IMR-90 (cell line): ENCODE data around the gene TIPIN. TPM values are rescaled to one million over a fixed set of nuclear protein-coding genes. Genes with fewer than 3 reads are reported as not detected.

Experiments used
- ATAC-seq: fragments of 200-7000 bp; cut with Tn5 transposase; 2 replicates; pipeline ENCODE4 v1.9.1; 2020; ENCODE audit warnings: low read depth, mild to moderate bottlenecking, moderate library complexity
- BruUV-seq: library from RNA; stranded (reverse); fragments of 400-500 nt; replicated peaks from 2 replicates; lab custom pipeline; 2021; lab: Mats Ljungman, UMichigan
- CTCF ChIA-PET: fragments of 300-600 bp; formaldehyde crosslinking; extraction: SDS; loops from one replicate; lab custom pipeline; 2021; ENCODE audit warnings: antibody characterized with exemption; lab: Yijun Ruan, JAX
- POLR2A ChIA-PET: fragments of 300-600 bp; sonication (Branson Sonifier 250); formaldehyde crosslinking; loops from one replicate; lab custom pipeline; 2022; ENCODE audit warnings: antibody characterized with exemption; ENCODE audit not compliant: unreplicated experiment; lab: Charles Lee
- DNase-seq: peaks from one replicate; pipeline ENCODE4 v3.0.0; 2013
- H2AFZ ChIP-seq: replicated peaks from 2 replicates; pipeline ENCODE3; 2013; ENCODE audit warnings: low read length, mild to moderate bottlenecking; ENCODE audit not compliant: poor library complexity
- H2AK5ac ChIP-seq: 2 replicates; pipeline ENCODE4 v1.6.1; 2013; ENCODE audit warnings: low read depth, low read length, inconsistent platforms
- H2AK9ac ChIP-seq: replicated peaks from 2 replicates; pipeline ENCODE3; 2013; ENCODE audit warnings: mild to moderate bottlenecking, low read depth, low read length, moderate library complexity; ENCODE audit not compliant: poor library complexity
- H2BK120ac ChIP-seq: 2 replicates; pipeline ENCODE4 v1.6.1; 2013; ENCODE audit warnings: low read depth, low read length, inconsistent platforms
- H2BK15ac ChIP-seq: 3 replicates; pipeline ENCODE4 v1.6.1; 2013; ENCODE audit warnings: low read depth, low read length, inconsistent platforms
- H2BK20ac ChIP-seq: 2 replicates; pipeline ENCODE4 v1.6.1; 2013; ENCODE audit warnings: low read depth, mild to moderate bottlenecking, inconsistent platforms, low read length, moderate library complexity
- H2BK5ac ChIP-seq: 2 replicates; pipeline ENCODE4 v1.6.1; 2013; ENCODE audit warnings: mild to moderate bottlenecking, low read depth, low read length, inconsistent platforms; ENCODE audit not compliant: poor library complexity, severe bottlenecking
- H3K14ac ChIP-seq: replicated peaks from 2 replicates; pipeline ENCODE4 v1.6.1; 2013; ENCODE audit warnings: low read depth, low read length, inconsistent platforms
- H3K18ac ChIP-seq: 2 replicates; pipeline ENCODE4 v1.6.1; 2013; ENCODE audit warnings: low read depth, low read length, control low read depth
- H3K23ac ChIP-seq: 2 replicates; pipeline ENCODE4 v1.6.1; 2013; ENCODE audit warnings: low read depth, low read length, inconsistent platforms
- H3K27ac ChIP-seq: 2 replicates; pipeline ENCODE4 v1.5.1; 2013; ENCODE audit warnings: mild to moderate bottlenecking, control low read depth, low read length; ENCODE audit not compliant: insufficient read depth
- H3K27me3 ChIP-seq: 2 replicates; pipeline ENCODE4 v1.6.1; 2013; ENCODE audit warnings: low read length; ENCODE audit not compliant: control insufficient read depth, insufficient read depth
- H3K36me3 ChIP-seq: 2 replicates; pipeline ENCODE4 v1.6.1; 2013; ENCODE audit warnings: low read length, mixed read lengths; ENCODE audit not compliant: control insufficient read depth, insufficient read depth
- H3K4ac ChIP-seq: 2 replicates; pipeline ENCODE4 v1.6.1; 2013; ENCODE audit warnings: low read depth, low read length, inconsistent platforms
- H3K4me1 ChIP-seq: 2 replicates; pipeline ENCODE4 v1.6.1; 2013; ENCODE audit warnings: low read length, mixed read lengths; ENCODE audit not compliant: control insufficient read depth, insufficient read depth
- H3K4me2 ChIP-seq: 2 replicates; pipeline ENCODE4 v1.6.1; 2013; ENCODE audit warnings: low read depth, mild to moderate bottlenecking, control low read depth, low read length, moderate library complexity
- H3K4me3 ChIP-seq: 2 replicates; pipeline ENCODE4 v1.5.1; 2013; ENCODE audit warnings: low read depth, mild to moderate bottlenecking, control low read depth, low read length, moderate library complexity; ENCODE audit not compliant: insufficient read depth
- H3K56ac ChIP-seq: 2 replicates; pipeline ENCODE4 v1.6.1; 2013; ENCODE audit warnings: low read length, inconsistent platforms; ENCODE audit not compliant: insufficient read depth; ENCODE audit errors: extremely low read depth
- H3K79me1 ChIP-seq, 2 experiments: 2 replicates each; pipeline ENCODE4 v1.6.1; 2013; ENCODE audit warnings: low read length in 2 of 2, inconsistent platforms in 1 of 2, low read depth in 1 of 2
- H3K9ac ChIP-seq: 2 replicates; pipeline ENCODE4 v1.6.1; 2013; ENCODE audit warnings: low read depth, low read length, control low read depth
- H3K9me1 ChIP-seq: 2 replicates; pipeline ENCODE4 v1.6.1; 2013; ENCODE audit warnings: low read length, inconsistent platforms; ENCODE audit not compliant: insufficient read depth
- H3K9me3 ChIP-seq: 2 replicates; pipeline ENCODE4 v1.6.1; 2013; ENCODE audit warnings: low read length; ENCODE audit not compliant: control insufficient read depth, insufficient read depth
- H4K20me1 ChIP-seq: 2 replicates; pipeline ENCODE4 v1.6.1; 2013; ENCODE audit warnings: low read length, inconsistent platforms; ENCODE audit not compliant: insufficient read depth
- H4K5ac ChIP-seq: 2 replicates; pipeline ENCODE4 v1.6.1; 2013; ENCODE audit warnings: mild to moderate bottlenecking, low read depth, low read length, control low read depth
- H4K8ac ChIP-seq, 2 experiments: 2 replicates each; pipeline ENCODE4 v1.6.1; 2013; ENCODE audit warnings: low read depth in 2 of 2, low read length in 2 of 2, control low read depth in 1 of 2, inconsistent platforms in 1 of 2
- H4K91ac ChIP-seq: 2 replicates; pipeline ENCODE4 v1.6.1; 2013; ENCODE audit warnings: low read depth, low read length, inconsistent platforms; ENCODE audit not compliant: insufficient read depth
- BHLHE40 ChIP-seq: fragments of 150-350 bp; IDR thresholded peaks from 2 replicates; pipeline ENCODE4 v1.6.1; 2016; ENCODE audit warnings: mild to moderate bottlenecking, low read depth, low read length
- CHD1 ChIP-seq: IDR thresholded peaks from 2 replicates; pipeline ENCODE4 v1.6.1; 2012; ENCODE audit warnings: low read depth, low read length, improper control_type of control experiment
- WGBS, 2 experiments: methylation state at CpG; one replicate each; pipeline versions ENCODE4 v1.1.5 to v1.1.7; 2013; ENCODE audit warnings: missing lambda C conversion rate in 2 of 2; ENCODE audit not compliant: insufficient read length in 1 of 2; ENCODE audit errors: extremely low coverage in 2 of 2; 5-methylcytosine and 5-hydroxymethylcytosine counted together
- dilution Hi-C: fragments of 300-500 bp; cut with HindIII; formaldehyde crosslinking; loops from one replicate; pipeline ENCODE4 v1.14.3; 2018; ENCODE audit warnings: low sequenced_read_pairs; ENCODE audit not compliant: unreplicated experiment
- in situ Hi-C: fragments of 300-500 bp; cut with MboI; formaldehyde crosslinking; loops from 3 replicates; pipeline ENCODE4 v1.14.3; 2019; ENCODE audit warnings: low sequenced_read_pairs, inconsistent platforms, mixed read lengths
- intact Hi-C: fragments of 100-400 bp; cut with micrococcal nuclease; formaldehyde crosslinking; loops from 2 replicates; pipeline ENCODE4 v1.10.0; 2022
- polyA plus RNA-seq, 3 experiments: library from polyadenylated mRNA; depleted of rRNA; stranded (reverse); fragments of >200 nt; gene quantifications; 2 replicates each; pipeline ENCODE4 v1.2.3, GENCODE V29; 2012; ENCODE audit warnings: low replicate concordance in 1 of 3
- total RNA-seq: library from RNA; depleted of rRNA; stranded (reverse); fragments of >200 nt; gene quantifications from 2 replicates; pipeline ENCODE4 v1.2.3, GENCODE V29; 2012
- TF ChIP-seq, protein P1 (sequence below): fragments of 150-350 bp; IDR thresholded peaks from 2 replicates; pipeline ENCODE4 v1.6.1; 2017; ENCODE audit warnings: mild to moderate bottlenecking, antibody characterized with exemption, low read length, low read depth
- TF ChIP-seq, protein P2 (sequence below): fragments of 150-350 bp; IDR thresholded peaks from 2 replicates; pipeline ENCODE4 v1.6.1; 2016; ENCODE audit warnings: low read depth, mild to moderate bottlenecking, low read length, moderate library complexity, borderline replicate concordance

TIPIN gene
- total and polyA plus RNA-seq, 2 of the 4 experiments (the other 2 are of a cell fraction) = 6.3 to 7.3 TPM

DNA sequence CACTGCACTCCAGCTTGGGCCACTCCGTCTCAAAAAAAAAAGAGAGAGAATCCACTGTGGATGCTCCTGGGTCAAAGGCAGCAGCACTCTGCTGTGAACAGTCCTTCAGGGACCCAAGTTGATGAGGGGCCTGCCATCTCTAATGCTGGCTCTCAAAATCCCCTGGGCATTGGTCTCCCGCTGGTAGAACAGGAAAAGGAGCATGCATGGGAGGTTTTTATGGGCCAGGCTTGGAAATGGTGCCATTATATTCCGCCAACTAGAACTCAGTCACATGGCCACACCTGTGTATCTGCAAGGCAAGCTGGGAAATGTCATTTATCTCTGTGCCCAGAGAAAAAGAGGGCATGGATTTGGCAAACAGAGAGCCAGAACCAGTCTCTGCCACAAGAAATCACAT lies 66.5 kb downstream of the TIPIN start:
- no peak overlapping the region for H3K23ac ChIP-seq
- no peak overlapping the region for H3K4ac ChIP-seq
- no peaks in the 10 kb centered on the region for H3K36me3 ChIP-seq
- H2BK120ac ChIP-seq = no peak overlapping the region
- no TSS peak for BruUV-seq
- in situ Hi-C loops = loop anchor here (25.0 kb wide), 1 partner anchor 678 kb away; the partner anchor contains the start of genes INTS14 and SLC24A1
- H3K4me1 ChIP-seq = peaks cover 14% of the 10 kb centered on the region
- H3K56ac ChIP-seq = no peak overlapping the region
- no peak overlapping the region for H3K14ac ChIP-seq
- H3K9ac ChIP-seq = no peak overlapping the region
- H3K9me1 ChIP-seq = peaks cover 3% of the 10 kb centered on the region; the same call in 1 of the 2 replicates
- H2AK5ac ChIP-seq = no peak overlapping the region
- no peaks in the 10 kb centered on the region; the same call in 1 of the 2 replicates for H3K27me3 ChIP-seq
- H3K4me3 ChIP-seq = no peak overlapping the region
- no peak overlapping the region for H2BK5ac ChIP-seq
- DNase-seq (no peak), ATAC-seq (no peak)
- no peak overlapping the region for H2AK9ac ChIP-seq
- ChIA-PET POLR2A (no interaction called here), CTCF (no interaction called here)
- H3K9me3 ChIP-seq = no peaks in the 10 kb centered on the region
- H2BK20ac ChIP-seq = no peak overlapping the region
- no peak overlapping the region for H4K91ac ChIP-seq
- WGBS, 2 experiments = 100% methylated on average over 1 of the region's 3 CpGs; no CpG with 5 or more reads in 1 of the 2 experiments
- intact Hi-C loops = no loop called here
- no peak overlapping the region for H4K5ac ChIP-seq
- no peak overlapping the region for H3K4me2 ChIP-seq
- H2BK15ac ChIP-seq = no peak overlapping the region
- H4K20me1 ChIP-seq = no peaks in the 10 kb centered on the region
- H4K8ac ChIP-seq = no peak overlapping the region
- H3K79me1 ChIP-seq = peaks cover 0 to 13% of the 10 kb centered on the region in 2 experiments; a peak in 1 of 4 replicates
- TF ChIP-seq, protein P1, sequence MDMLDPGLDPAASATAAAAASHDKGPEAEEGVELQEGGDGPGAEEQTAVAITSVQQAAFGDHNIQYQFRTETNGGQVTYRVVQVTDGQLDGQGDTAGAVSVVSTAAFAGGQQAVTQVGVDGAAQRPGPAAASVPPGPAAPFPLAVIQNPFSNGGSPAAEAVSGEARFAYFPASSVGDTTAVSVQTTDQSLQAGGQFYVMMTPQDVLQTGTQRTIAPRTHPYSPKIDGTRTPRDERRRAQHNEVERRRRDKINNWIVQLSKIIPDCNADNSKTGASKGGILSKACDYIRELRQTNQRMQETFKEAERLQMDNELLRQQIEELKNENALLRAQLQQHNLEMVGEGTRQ = no peak
- TF ChIP-seq CHD1 (no peak), BHLHE40 (no peak)
- TF ChIP-seq, protein P2, sequence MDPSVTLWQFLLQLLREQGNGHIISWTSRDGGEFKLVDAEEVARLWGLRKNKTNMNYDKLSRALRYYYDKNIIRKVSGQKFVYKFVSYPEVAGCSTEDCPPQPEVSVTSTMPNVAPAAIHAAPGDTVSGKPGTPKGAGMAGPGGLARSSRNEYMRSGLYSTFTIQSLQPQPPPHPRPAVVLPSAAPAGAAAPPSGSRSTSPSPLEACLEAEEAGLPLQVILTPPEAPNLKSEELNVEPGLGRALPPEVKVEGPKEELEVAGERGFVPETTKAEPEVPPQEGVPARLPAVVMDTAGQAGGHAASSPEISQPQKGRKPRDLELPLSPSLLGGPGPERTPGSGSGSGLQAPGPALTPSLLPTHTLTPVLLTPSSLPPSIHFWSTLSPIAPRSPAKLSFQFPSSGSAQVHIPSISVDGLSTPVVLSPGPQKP = no peak
- no peak overlapping the region for H3K27ac ChIP-seq
- dilution Hi-C loops = no loop called here
- H2AFZ ChIP-seq = no peak overlapping the region
- H3K18ac ChIP-seq = no peak overlapping the region
